Stimulated activated CD4-positive, alpha-beta T cell treated with anti-CD3 and anti-CD28 coated beads, TNF-alpha, amount 100 ng/mL, for 24 hours (primary cell): ENCODE results near the gene TRPV4.

Source experiments
- DNase-seq, 3 experiments: peaks; one replicate each; pipeline ENCODE4 v3.0.0-alpha.2; 2020; ENCODE audit warnings: low read depth in 3 of 3

The TRPV4 gene

DNA sequence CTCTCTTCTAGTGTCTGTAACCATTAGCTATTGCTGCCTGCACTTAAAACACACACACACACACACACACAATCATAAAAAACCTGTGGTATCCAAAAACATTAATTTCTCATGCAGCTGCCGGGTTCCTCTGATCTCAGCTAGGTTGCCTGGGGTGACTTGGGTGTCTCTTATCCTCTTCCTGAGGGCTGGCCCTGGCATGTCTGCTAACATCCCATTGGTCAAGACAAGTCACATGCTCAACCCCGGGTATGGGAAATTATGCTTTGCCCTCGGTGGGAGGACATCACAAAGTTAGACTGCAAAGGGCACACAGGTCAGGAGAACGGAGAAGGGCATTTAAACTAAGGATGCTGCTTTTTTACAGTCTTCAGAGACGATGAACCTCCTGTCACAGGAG, 55.7 kb downstream of the TRPV4 start:
- DNase-seq = peak in 2 of 3 experiments; percentile 13 to 16

GRCh38 chr12:109776624-109777023, 56.6 kb downstream of the TRPV4 start:
- DNase-seq = no peak

- DNase-seq = peak; percentile 48 to 76 (median 54)
These were observed 57.9 kb downstream of the TRPV4 start for GRCh38 chr12:109775172-109775881.

DNA sequence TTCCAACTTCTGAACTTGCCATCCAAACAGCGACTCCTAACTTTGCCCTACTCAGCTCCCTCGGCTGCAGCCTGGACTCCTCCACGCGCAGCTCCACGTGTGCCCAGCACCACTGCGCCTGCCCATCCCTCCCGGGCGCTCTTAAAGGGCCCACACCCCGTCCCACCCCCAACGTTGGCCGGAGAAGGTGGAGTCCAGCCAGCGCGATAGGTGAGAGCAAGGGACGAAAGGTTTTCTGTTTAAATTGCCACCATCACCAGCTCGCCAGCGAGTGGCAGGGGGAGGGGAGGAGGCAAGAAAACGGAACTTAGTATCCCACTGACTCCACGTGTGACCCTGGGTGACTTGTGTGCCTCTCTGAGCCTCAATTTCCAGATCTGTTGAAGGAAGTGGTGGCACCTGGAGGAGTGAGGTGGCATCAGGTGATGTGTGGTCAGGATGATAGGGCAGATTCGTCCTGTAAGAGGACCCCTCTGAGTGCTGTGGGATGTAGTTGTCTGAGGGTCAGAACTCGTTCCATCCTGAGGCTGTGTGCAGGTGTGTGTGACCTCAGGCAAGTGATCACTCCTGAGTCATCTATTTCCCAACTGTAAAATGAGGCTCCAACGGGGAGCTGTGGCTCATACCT, 59.7 kb downstream of the TRPV4 start:
- DNase-seq = no peak

- no peak for DNase-seq
These were observed 60.4 kb downstream of the TRPV4 start for GRCh38 chr12:109772622-109773321.

- DNase-seq = no peak
These were observed 61.2 kb downstream of the TRPV4 start for GRCh38 chr12:109771746-109772621.

- no peak for DNase-seq
These were observed 62.1 kb downstream of the TRPV4 start for GRCh38 chr12:109770861-109771670.

- DNase-seq = no peak
These were observed 62.9 kb downstream of the TRPV4 start for GRCh38 chr12:109770104-109770860.

DNA sequence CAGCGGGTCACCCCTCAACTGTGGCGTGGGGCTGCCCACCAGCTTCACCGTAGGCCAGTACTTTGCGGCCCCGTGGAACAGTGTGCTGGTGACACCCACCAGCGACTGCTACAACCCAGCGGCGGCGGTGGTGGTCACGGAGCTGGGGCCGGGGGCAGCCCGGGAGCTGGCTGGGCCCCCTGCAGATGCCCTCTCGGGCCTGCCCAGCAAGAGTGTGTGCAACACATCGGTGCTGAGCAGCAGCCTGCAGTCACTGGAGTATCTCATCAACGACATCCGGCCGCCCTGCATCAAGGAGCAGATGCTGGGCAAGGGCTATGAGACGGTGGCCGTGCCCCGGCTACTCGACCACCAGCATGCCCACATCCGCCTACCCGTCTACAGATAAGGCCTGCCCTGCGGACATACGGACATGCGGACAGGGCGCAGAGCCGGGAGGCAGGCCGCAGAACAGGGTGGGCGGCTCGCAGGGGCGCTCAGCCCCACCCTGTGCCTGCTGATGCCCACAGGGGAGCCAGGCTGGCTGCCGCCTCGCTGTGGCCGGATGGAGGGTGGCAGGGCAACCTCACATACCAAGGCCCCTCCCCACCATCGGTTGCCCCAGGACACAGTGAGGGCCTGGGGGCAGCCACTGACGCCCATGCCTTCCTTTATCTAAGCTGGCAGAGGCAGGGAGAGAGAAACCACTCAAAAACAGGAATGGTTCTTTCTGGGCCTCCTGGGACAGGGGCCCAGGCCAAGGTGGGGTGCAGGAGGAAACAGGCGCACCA, 64.1 kb downstream of the TRPV4 start:
- no peak for DNase-seq

GRCh38 chr12:109767991-109768900, 65.0 kb downstream of the TRPV4 start:
- DNase-seq = no peak

DNA sequence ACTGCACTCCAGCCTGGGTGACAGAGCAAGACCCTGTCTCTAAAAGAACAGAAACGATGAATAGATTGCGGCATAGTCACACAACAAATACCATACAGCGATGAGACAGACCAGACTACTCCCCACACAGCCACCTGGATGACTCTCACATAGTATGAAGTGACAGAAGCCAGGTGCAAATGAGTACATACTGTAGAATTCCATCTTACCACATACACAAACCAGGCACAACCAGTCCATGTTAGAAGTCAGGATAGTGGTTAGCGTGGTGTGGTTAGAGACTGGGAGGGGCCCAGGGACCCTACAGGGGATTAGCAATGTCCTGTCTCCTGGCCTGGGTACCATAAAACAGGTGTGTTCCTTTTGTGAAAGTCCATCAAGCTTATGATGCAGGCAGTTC, 65.7 kb downstream of the TRPV4 start:
- DNase-seq = no peak

GRCh38 chr12:109766251-109766778, 66.9 kb downstream of the TRPV4 start:
- no peak for DNase-seq

- DNase-seq = no peak
These were observed 67.8 kb downstream of the TRPV4 start for GRCh38 chr12:109765446-109765810.

GRCh38 chr12:109764776-109765445, 68.3 kb downstream of the TRPV4 start:
- no peak for DNase-seq

GRCh38 chr12:109764123-109764522, 69.1 kb downstream of the TRPV4 start:
- no peak for DNase-seq

DNA sequence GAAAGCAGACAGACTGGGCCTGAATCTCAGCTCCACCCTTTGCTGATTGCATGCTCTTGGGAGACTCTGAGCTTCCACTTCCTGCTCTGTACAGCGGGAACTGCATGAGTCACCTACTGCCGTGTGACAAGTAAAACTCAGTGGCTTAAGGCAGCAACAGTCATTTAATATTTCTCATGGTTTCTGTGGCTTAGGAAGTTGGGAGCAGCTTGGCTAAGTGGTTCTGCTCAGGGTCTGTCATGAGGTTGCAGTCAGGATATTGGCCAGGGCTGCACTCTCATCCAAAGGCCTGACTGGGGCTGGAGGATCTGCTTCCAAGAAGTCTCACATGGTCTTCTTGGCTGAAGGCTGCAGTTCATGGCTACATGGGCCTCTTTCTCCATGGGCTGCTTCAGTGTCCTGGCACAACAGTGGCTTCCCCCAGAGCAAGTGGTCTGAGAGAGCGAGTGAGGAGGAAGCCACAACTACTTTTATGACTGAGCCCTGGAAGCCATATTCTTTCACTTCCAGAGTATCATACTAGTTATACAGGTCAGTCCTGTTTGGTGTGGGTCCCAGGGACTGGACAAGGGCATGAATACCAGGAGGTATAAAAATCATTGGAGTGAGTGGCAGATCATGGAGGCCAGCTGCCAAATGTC, 69.9 kb downstream of the TRPV4 start:
- DNase-seq = peak in 1 of 3 experiments; percentile 7

GRCh38 chr12:109762673-109763191, 70.5 kb downstream of the TRPV4 start:
- DNase-seq = no peak
